HCT116 (cell line): ENCODE results near the gene MYO10. TPM values are rescaled to one million over a fixed set of nuclear protein-coding genes. Genes with fewer than 3 reads are reported as not detected.
A peak's percentile ranks its signal among the peaks of the same experiment; 100 is the strongest.
"Not testable (repeated sequence)": the region's sequence is repeated elsewhere in the genome, so short reads cannot be mapped to it uniquely, and the experiment has no call there.

Experiments used
- ATAC-seq: fragments of 200-7000 bp; cut with Tn5 transposase; 2 replicates; pipeline ENCODE4 v1.9.1; 2020; ENCODE audit warnings: mild to moderate bottlenecking, moderate library complexity
- BruUV-seq: library from RNA; stranded (reverse); fragments of 400-500 nt; replicated peaks from 2 replicates; lab custom pipeline; 2021; lab: Mats Ljungman, UMichigan
- CTCF ChIA-PET: fragments of 300-600 bp; sonication (Branson Sonifier 250); formaldehyde crosslinking; loops from one replicate; lab custom pipeline; 2021; ENCODE audit warnings: antibody characterized with exemption; lab: Charles Lee
- POLR2A ChIA-PET: fragments of 300-600, 350-600 bp; sonication (Branson Sonifier 250); formaldehyde crosslinking; loops from one replicate; lab custom pipeline; 2021; ENCODE audit warnings: antibody characterized with exemption; lab: Charles Lee
- RAD21 ChIA-PET, 2 experiments: fragments of 300-600 bp; sonication (Branson Sonifier 250); formaldehyde crosslinking; loops; one replicate each; lab custom pipeline; 2023; ENCODE audit warnings: low total read pairs in 2 of 2; ENCODE audit not compliant: uncharacterized antibody in 2 of 2, unreplicated experiment in 2 of 2, low non-redundant PET in 1 of 2; lab: Charles Lee
- DNase-seq: peaks from one replicate; pipeline ENCODE4 v3.0.0-alpha.2; 2010; ENCODE audit warnings: low read depth, low spot score
- H2AFZ ChIP-seq: fragments of 200-600 bp; shearing (Covaris generic), sonication (generic); 2 replicates; pipeline ENCODE4 v1.6.1; 2017; ENCODE audit warnings: low read depth, mixed run types, mixed read lengths, antibody characterized with exemption, low read length; ENCODE audit not compliant: poor library complexity, severe bottlenecking
- H3K27ac ChIP-seq: 2 replicates; pipeline ENCODE4 v1.5.1; 2012; ENCODE audit warnings: low read depth, low read length
- H3K27me3 ChIP-seq: fragments of 200-600 bp; sonication (generic); 2 replicates; pipeline ENCODE4 v1.6.1; 2016; ENCODE audit warnings: mixed run types, low read length, mixed read lengths; ENCODE audit not compliant: insufficient read depth
- H3K36me3 ChIP-seq, 2 experiments: fragments of 200-500 bp in 1 of 2; fragments of 200-600 bp in 1 of 2; sonication (Bioruptor generic) in 1 of 2; sonication (generic) in 1 of 2; 2 replicates each; pipeline versions ENCODE4 v1.5.1 to v1.6.1; 2014 to 2016; ENCODE audit warnings: low read length in 2 of 2, inconsistent platforms in 1 of 2, mixed read lengths in 1 of 2, mixed run types in 1 of 2; ENCODE audit not compliant: insufficient read depth in 2 of 2, control insufficient read depth in 1 of 2
- H3K4me1 ChIP-seq, 2 experiments: fragments of 200-600 bp in 1 of 2; sonication (generic) in 1 of 2; 2 replicates each; pipeline versions ENCODE4 v1.5.1 to v1.6.1; 2012 to 2017; ENCODE audit warnings: low read length in 2 of 2, inconsistent platforms in 1 of 2, mild to moderate bottlenecking in 1 of 2, mixed read lengths in 1 of 2, mixed run types in 1 of 2, moderate library complexity in 1 of 2; ENCODE audit not compliant: insufficient read depth in 2 of 2, control insufficient read depth in 1 of 2
- H3K4me2 ChIP-seq: fragments of 200-600 bp; sonication (generic); 2 replicates; pipeline ENCODE4 v1.6.1; 2017; ENCODE audit warnings: mixed run types, low read length, mixed read lengths
- H3K4me3 ChIP-seq, 2 experiments: fragments of 200-600 bp in 1 of 2; sonication (generic) in 1 of 2; replicated peaks in 1 of 2; 2 replicates each; pipeline ENCODE4 v1.5.1; 2011 to 2016; ENCODE audit warnings: low read length in 2 of 2, control low read depth in 1 of 2, low read depth in 1 of 2, mild to moderate bottlenecking in 1 of 2, mixed read lengths in 1 of 2, mixed run types in 1 of 2
- H3K79me2 ChIP-seq: fragments of 200-600 bp; sonication (generic); 2 replicates; pipeline ENCODE4 v1.6.1; 2017; ENCODE audit warnings: mild to moderate bottlenecking, mixed run types, low read length, moderate library complexity, mixed read lengths; ENCODE audit not compliant: insufficient read depth
- H3K9ac ChIP-seq: fragments of 200-600 bp; sonication (generic); 2 replicates; pipeline ENCODE4 v1.6.1; 2016; ENCODE audit warnings: low read length, mixed read lengths
- H3K9me2 ChIP-seq: fragments of 200-600 bp; sonication (generic), shearing (Covaris generic); 2 replicates; pipeline ENCODE4 v1.6.1; 2017; ENCODE audit warnings: mixed run types, mild to moderate bottlenecking, moderate library complexity; ENCODE audit not compliant: insufficient read depth
- H3K9me3 ChIP-seq, 2 experiments: fragments of 200-500 bp in 1 of 2; fragments of 200-600 bp in 1 of 2; sonication (Bioruptor generic) in 1 of 2; sonication (generic) in 1 of 2; 2 replicates each; pipeline ENCODE4 v1.6.1; 2014 to 2017; ENCODE audit warnings: low read length in 2 of 2, mixed read lengths in 2 of 2, inconsistent platforms in 1 of 2, low read depth in 1 of 2, mild to moderate bottlenecking in 1 of 2, mixed run types in 1 of 2, moderate library complexity in 1 of 2; ENCODE audit not compliant: control insufficient read depth in 1 of 2, insufficient read depth in 1 of 2
- H4K20me1 ChIP-seq: fragments of 200-600 bp; sonication (generic), shearing (Covaris generic); 2 replicates; pipeline ENCODE4 v1.6.1; 2017; ENCODE audit warnings: mixed run types, mild to moderate bottlenecking, moderate library complexity; ENCODE audit not compliant: insufficient read depth
- EGR1 ChIP-seq: IDR thresholded peaks from 2 replicates; pipeline ENCODE4 v1.6.1; 2012; ENCODE audit warnings: low read depth
- ELF1 ChIP-seq: IDR thresholded peaks from 2 replicates; pipeline ENCODE4 v1.6.1; 2012; ENCODE audit warnings: low read depth, borderline replicate concordance
- EZH2 ChIP-seq: fragments of 200-600 bp; sonication (generic); IDR thresholded peaks from 2 replicates; pipeline ENCODE4 v1.6.1; 2017; ENCODE audit warnings: antibody characterized with exemption, mixed run types
- EZH2phosphoT487 ChIP-seq: fragments of 200-600 bp; IDR thresholded peaks from 2 replicates; pipeline ENCODE4 v1.6.1; 2018; ENCODE audit warnings: antibody characterized with exemption, borderline replicate concordance
- FOSL1 ChIP-seq: IDR thresholded peaks from 2 replicates; pipeline ENCODE4 v1.6.1; 2012; ENCODE audit warnings: low read depth
- POLR2A ChIP-seq: IDR thresholded peaks from 2 replicates; pipeline ENCODE4 v1.7.0; 2011; ENCODE audit warnings: borderline replicate concordance; ENCODE audit not compliant: insufficient read depth, insufficient read length; ENCODE audit errors: extremely low read depth
- RAD21 ChIP-seq: IDR thresholded peaks from 2 replicates; pipeline ENCODE4 v1.6.1; 2012; ENCODE audit warnings: low read depth, mild to moderate bottlenecking
- SIN3A ChIP-seq: IDR thresholded peaks from 2 replicates; pipeline ENCODE4 v1.6.1; 2012; ENCODE audit warnings: low read depth
- SRF ChIP-seq: IDR thresholded peaks from 2 replicates; pipeline ENCODE4 v1.6.1; 2012; ENCODE audit warnings: low read depth
- TCF7L2 ChIP-seq: IDR thresholded peaks from 2 replicates; pipeline ENCODE4 v1.7.0; 2011; ENCODE audit warnings: borderline replicate concordance, inconsistent platforms; ENCODE audit not compliant: insufficient read depth, insufficient read length; ENCODE audit errors: extremely low read depth
- intact Hi-C: fragments of 100-400 bp; cut with micrococcal nuclease; formaldehyde crosslinking; loops from 2 replicates; pipeline ENCODE4 v1.10.0; 2022
- total RNA-seq: library from RNA; stranded (reverse); gene quantifications from one replicate; pipeline ENCODE4 v1.2.1, GENCODE V29; 2021; ENCODE audit not compliant: unreplicated experiment

Gene MYO10
- total RNA-seq, 1 experiment from 2014 or later: 34.9 TPM

GRCh38 chr5:16936150-16936988 lies at the start of gene MYO10 (continued):
- peak; percentile 46 for TF ChIP-seq POLR2A
- TF ChIP-seq ELF1: no peak
- no peak for TF ChIP-seq EZH2phosphoT487
- peak; percentile 78 for TF ChIP-seq TCF7L2
- no peak for TF ChIP-seq FOSL1
- no peak for TF ChIP-seq SRF
- 0 out of 2 replicates have a peak, but pooled peaks have one; percentile 43 for TF ChIP-seq EGR1
- TF ChIP-seq SIN3A: no peak

- not testable (repeated sequence) for DNase-seq
These were observed 49.2 kb upstream of the MYO10 start for GRCh38 chr5:16985304-16985703.

GRCh38 chr5:16983972-16984371 lies 47.9 kb upstream of the MYO10 start:
- no peak for ATAC-seq
- intact Hi-C loops: no loop called here

More at GRCh38 chr5:16985304-16985703, 49.2 kb upstream of the MYO10 start:
- H3K27ac ChIP-seq, H3K27me3 ChIP-seq, H2AFZ ChIP-seq, H3K4me2 ChIP-seq, H3K9me2 ChIP-seq, H3K79me2 ChIP-seq, H3K4me3 ChIP-seq, H3K36me3 ChIP-seq, H4K20me1 ChIP-seq, H3K4me1 ChIP-seq, H3K9me3 ChIP-seq, ATAC-seq, POLR2A ChIA-PET, CTCF ChIA-PET, BruUV-seq, RAD21 ChIA-PET, intact Hi-C loops, H3K9ac ChIP-seq: not testable (repeated sequence)

More at GRCh38 chr5:16983972-16984371, 47.9 kb upstream of the MYO10 start:
- no peak overlapping the region for H2AFZ ChIP-seq
- no peaks in the 10 kb centered on the region for H3K9me3 ChIP-seq
- no peak overlapping the region for H3K27ac ChIP-seq
- H3K36me3 ChIP-seq: no peaks in the 10 kb centered on the region
- H3K4me2 ChIP-seq: no peak overlapping the region
- ChIA-PET RAD21 (no interaction called here), POLR2A (no interaction called here), CTCF (no interaction called here)
- no peaks in the 10 kb centered on the region for H3K4me1 ChIP-seq
- no peak overlapping the region for H3K4me3 ChIP-seq
- H3K9ac ChIP-seq: no peak overlapping the region
- BruUV-seq: no TSS peak
- no peaks in the 10 kb centered on the region for H3K27me3 ChIP-seq
- DNase-seq: no peak
- no peaks in the 10 kb centered on the region for H3K9me2 ChIP-seq
- H4K20me1 ChIP-seq: no peaks in the 10 kb centered on the region
- no peaks in the 10 kb centered on the region for H3K79me2 ChIP-seq
- TF ChIP-seq RAD21 (no peak), EZH2 (no peak)
